BJ (cell line): ENCODE data around the gene DNAAF1. TPM values are rescaled to one million over a fixed set of nuclear protein-coding genes. Genes with fewer than 3 reads are reported as not detected.

Source experiments
- CTCF ChIA-PET: fragments of 350-600 bp; formaldehyde crosslinking; extraction: SDS; loops from one replicate; lab custom pipeline; 2021; ENCODE audit warnings: antibody characterized with exemption, inconsistent platforms; lab: Yijun Ruan, JAX
- POLR2A ChIA-PET: fragments of 300-600 bp; sonication (Branson Sonifier 250); formaldehyde crosslinking; extraction: SDS; loops from one replicate; lab custom pipeline; 2021; ENCODE audit warnings: antibody characterized with exemption; lab: Charles Lee
- DNase-seq: peaks from one replicate; pipeline ENCODE4 v3.0.0-alpha.2; 2011; ENCODE audit warnings: low read depth
- H3K27me3 ChIP-seq: 2 replicates; pipeline ENCODE4 v1.6.0; 2011; ENCODE audit warnings: low read length; ENCODE audit not compliant: control insufficient read depth, insufficient read depth
- H3K36me3 ChIP-seq: 2 replicates; pipeline ENCODE4 v1.5.1; 2011; ENCODE audit warnings: low read length; ENCODE audit not compliant: control insufficient read depth, insufficient read depth
- H3K4me3 ChIP-seq: 2 replicates; pipeline ENCODE4 v1.5.1; 2011; ENCODE audit warnings: low read depth, mild to moderate bottlenecking, control low read depth, low read length
- polyA plus RNA-seq: library from polyadenylated mRNA; depleted of rRNA; stranded (reverse); fragments of >200 nt; gene quantifications from 2 replicates; pipeline ENCODE4 v1.2.3, GENCODE V29; 2011
- TF ChIP-seq, protein P1 (sequence below): IDR thresholded peaks from 2 replicates; pipeline ENCODE4 v1.5.1; 2011; ENCODE audit warnings: low read depth, mild to moderate bottlenecking, control low read depth, inconsistent platforms, low read length, moderate library complexity; ENCODE audit not compliant: insufficient read depth

The DNAAF1 gene
- polyA plus RNA-seq, 1 experiment = not detected

- ChIA-PET CTCF (interaction anchor here (0.6 to 2.1 kb wide), 2 partner anchors 7 to 207 kb away, joined by 4 to 12 read pairs; partner anchors contain the start of gene TAF1C), POLR2A (no interaction called here)
- no peaks in the 10 kb centered on the region for H3K36me3 ChIP-seq
- peaks cover 4% of the 10 kb centered on the region; the same call in 1 of the 2 replicates for H3K27me3 ChIP-seq
- no peak overlapping the region for H3K4me3 ChIP-seq
- DNase-seq = no peak
- TF ChIP-seq, protein P1, sequence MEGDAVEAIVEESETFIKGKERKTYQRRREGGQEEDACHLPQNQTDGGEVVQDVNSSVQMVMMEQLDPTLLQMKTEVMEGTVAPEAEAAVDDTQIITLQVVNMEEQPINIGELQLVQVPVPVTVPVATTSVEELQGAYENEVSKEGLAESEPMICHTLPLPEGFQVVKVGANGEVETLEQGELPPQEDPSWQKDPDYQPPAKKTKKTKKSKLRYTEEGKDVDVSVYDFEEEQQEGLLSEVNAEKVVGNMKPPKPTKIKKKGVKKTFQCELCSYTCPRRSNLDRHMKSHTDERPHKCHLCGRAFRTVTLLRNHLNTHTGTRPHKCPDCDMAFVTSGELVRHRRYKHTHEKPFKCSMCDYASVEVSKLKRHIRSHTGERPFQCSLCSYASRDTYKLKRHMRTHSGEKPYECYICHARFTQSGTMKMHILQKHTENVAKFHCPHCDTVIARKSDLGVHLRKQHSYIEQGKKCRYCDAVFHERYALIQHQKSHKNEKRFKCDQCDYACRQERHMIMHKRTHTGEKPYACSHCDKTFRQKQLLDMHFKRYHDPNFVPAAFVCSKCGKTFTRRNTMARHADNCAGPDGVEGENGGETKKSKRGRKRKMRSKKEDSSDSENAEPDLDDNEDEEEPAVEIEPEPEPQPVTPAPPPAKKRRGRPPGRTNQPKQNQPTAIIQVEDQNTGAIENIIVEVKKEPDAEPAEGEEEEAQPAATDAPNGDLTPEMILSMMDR = no peak
These were observed 49.5 kb downstream of the DNAAF1 start for GRCh38 chr16:84194470-84195200.

DNA sequence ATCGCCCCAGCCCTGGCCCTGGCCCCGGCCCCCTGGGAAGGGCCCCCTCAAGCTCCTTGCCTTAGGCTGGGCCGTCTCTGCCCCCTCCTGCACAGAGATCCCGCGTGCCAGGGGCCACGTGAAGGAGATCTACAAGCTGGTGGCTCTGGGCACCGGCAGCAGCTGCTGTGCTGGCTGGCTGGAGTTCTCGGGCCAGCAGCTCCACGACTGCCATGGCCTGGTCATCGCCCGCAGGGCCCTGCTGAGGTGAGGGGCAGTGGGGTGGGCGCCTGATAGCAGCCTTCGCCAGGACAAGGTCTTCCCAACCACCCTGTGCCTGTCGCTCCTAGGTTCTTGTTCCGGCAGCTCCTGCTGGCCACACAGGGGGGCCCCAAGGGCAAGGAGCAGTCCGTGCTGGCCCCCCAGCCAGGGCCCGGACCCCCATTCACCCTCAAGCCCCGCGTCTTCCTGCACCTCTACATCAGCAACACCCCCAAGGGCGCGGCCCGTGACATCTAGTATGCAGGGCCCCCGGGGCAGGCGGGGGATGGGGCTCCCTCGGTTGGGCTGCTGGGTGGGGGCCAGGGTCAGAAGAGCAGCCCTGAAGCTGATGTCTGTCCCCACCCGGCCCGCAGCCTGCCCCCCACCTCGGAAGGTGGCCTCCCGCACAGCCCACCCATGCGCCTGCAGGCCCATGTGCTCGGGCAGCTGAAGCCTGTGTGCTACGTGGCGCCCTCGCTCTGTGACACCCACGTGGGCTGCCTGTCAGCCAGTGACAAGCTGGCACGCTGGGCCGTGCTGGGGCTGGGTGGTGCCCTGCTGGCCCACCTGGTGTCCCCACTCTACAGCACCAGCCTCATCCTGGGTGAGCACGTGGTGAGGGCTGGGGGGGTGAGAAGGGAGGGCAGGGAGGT is 50.3 kb downstream of the DNAAF1 start:
- no peak for DNase-seq
- TF ChIP-seq, protein P1 = no peak
- POLR2A ChIA-PET = no interaction called here
- peaks cover 4% of the 10 kb centered on the region; the same call in 1 of the 2 replicates for H3K27me3 ChIP-seq
- CTCF ChIA-PET = interaction anchor here (0.6 to 2.1 kb wide), 3 partner anchors 8 to 206 kb away, joined by 4 to 12 read pairs (median 4); partner anchors contain the start of gene TAF1C
- no peaks in the 10 kb centered on the region for H3K36me3 ChIP-seq
- H3K4me3 ChIP-seq = no peak overlapping the region

DNA sequence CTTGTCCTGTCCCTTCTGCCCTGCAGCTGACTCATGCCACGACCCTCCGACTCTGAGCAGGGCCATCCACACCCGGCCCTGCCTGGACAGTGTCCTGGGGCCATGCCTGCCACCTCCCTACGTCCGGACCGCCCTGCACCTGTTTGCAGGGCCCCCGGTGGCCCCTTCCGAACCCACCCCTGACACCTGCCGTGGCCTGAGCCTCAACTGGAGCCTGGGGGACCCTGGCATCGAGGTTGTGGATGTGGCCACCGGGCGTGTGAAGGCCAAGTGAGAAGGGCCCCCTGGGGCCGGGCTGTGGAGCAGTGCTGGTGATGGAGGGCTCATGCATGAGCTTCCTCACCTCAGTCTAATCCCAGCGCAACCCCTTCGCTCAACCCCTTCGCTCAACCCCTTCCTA is 51.0 kb downstream of the DNAAF1 start:
- no peaks in the 10 kb centered on the region for H3K36me3 ChIP-seq
- TF ChIP-seq, protein P1 = no peak
- ChIA-PET POLR2A (no interaction called here), CTCF (interaction anchor here (1.1 to 2.1 kb wide), 2 partner anchors 9 to 138 kb away, joined by 4 to 12 read pairs; partner anchors contain the start of gene TAF1C)
- DNase-seq = no peak
- H3K27me3 ChIP-seq = peaks cover 4% of the 10 kb centered on the region; the same call in 1 of the 2 replicates
- no peak overlapping the region for H3K4me3 ChIP-seq

- no peak for DNase-seq
- Histone ChIP-seq H3K36me3 (no peaks in the 10 kb centered on the region), H3K4me3 (no peak overlapping the region), H3K27me3 (peaks cover 4% of the 10 kb centered on the region; the same call in 1 of the 2 replicates)
- ChIA-PET CTCF (interaction anchor here (1.1 to 2.1 kb wide), 2 partner anchors 10 to 139 kb away, joined by 4 to 12 read pairs; partner anchors contain the start of gene TAF1C), POLR2A (no interaction called here)
- TF ChIP-seq, protein P1 = no peak
These were observed 51.8 kb downstream of the DNAAF1 start for GRCh38 chr16:84196727-84197394.
